Adrenal gland (tissue), 12 donors: Measurements from ENCODE around the gene AVPR1B. TPM values are rescaled to one million over a fixed set of nuclear protein-coding genes. Genes with fewer than 3 reads are reported as not detected.

Experiments
- DNase-seq, 7 donors: peaks; one replicate each; pipeline ENCODE4 v3.0.0-alpha.2; 2019 to 2020
- H3K27ac ChIP-seq, 5 donors: fragments of 200-600 bp; sonication (generic) in 4 of 5; 1 replicate in 3 of 5; 2 replicates in 2 of 5; pipeline versions ENCODE4 v1.5.1 to v1.8.0; 2016 to 2020; ENCODE audit warnings: mild to moderate bottlenecking in 1 of 5
- H3K27me3 ChIP-seq: fragments of 200-600 bp; 2 replicates; pipeline ENCODE4 v1.8.0; 2021
- H3K36me3 ChIP-seq, 2 donors: fragments of 200-600 bp; replicated peaks in 1 of 2; 1 replicate in 1 of 2; 2 replicates in 1 of 2; pipeline versions ENCODE4 v1.5.1 to v1.8.0; 2018 to 2022
- H3K4me1 ChIP-seq, 2 donors: fragments of 200-600 bp; replicated peaks in 1 of 2; 1 replicate in 1 of 2; 2 replicates in 1 of 2; pipeline versions ENCODE4 v1.5.1 to v1.8.0; 2018 to 2021
- H3K4me3 ChIP-seq, 4 donors: fragments of 200-600 bp; sonication (generic) in 3 of 4; one replicate each; pipeline ENCODE4 v1.5.1; 2016 to 2018
- H3K9me3 ChIP-seq, 3 donors: fragments of 200-600 bp; sonication (generic) in 1 of 3; replicated peaks in 1 of 3; 1 replicate in 2 of 3; 2 replicates in 1 of 3; pipeline versions ENCODE4 v1.5.1 to v1.8.0; 2016 to 2021
- CTCF ChIP-seq, 6 experiments: fragments of 450-650 bp in 4 of 6; fragments of 200-600 bp in 2 of 6; sonication (generic) in 1 of 6; IDR thresholded peaks; 1 replicate in 5 of 6; 2 replicates in 1 of 6; pipeline versions ENCODE4 v1.5.1 to v1.8.0; 2016 to 2021; ENCODE audit warnings: antibody characterized with exemption in 6 of 6, mild to moderate bottlenecking in 2 of 6, moderate library complexity in 1 of 6
- POLR2A ChIP-seq, 2 donors: fragments of 450-650 bp; IDR thresholded peaks; one replicate each; pipeline ENCODE4 v1.6.1; 2017; ENCODE audit warnings: antibody characterized with exemption in 2 of 2, mild to moderate bottlenecking in 2 of 2, moderate library complexity in 1 of 2
- WGBS, 4 donors: extraction: QIAGEN DNeasy Blood & Tissue Kit in 2 of 4; methylation state at CpG; one replicate each; pipeline versions ENCODE4 v1.1.5 to v1.1.7; 2013 to 2017; 5-methylcytosine and 5-hydroxymethylcytosine counted together
- intact Hi-C, 2 donors: fragments of 100-400 bp; cut with DNase I; formaldehyde crosslinking; loops; one replicate each; pipeline versions ENCODE4 v1.14.1 to v1.15.0; 2022 to 2023
- polyA plus RNA-seq, 3 donors: library from polyadenylated mRNA; stranded (reverse); fragments of 200-250 nt in 2 of 3; fragments of 350-450 nt in 1 of 3; fragmentation: Illumina TruSeq in 1 of 3; extraction: RNeasy Lipid Tissue Mini Kit (QIAGEN cat#74804) in 1 of 3; gene quantifications; one replicate each; pipeline ENCODE4 v1.2.3, GENCODE V29; 2013 to 2014
- total RNA-seq, 9 donors: library from RNA; depleted of rRNA in 4 of 9; stranded (reverse); fragments of >200 nt in 4 of 9; fragments of 120-200 nt in 1 of 9; fragmentation: NEBNext Ultra II Directional in 1 of 9; extraction: Animal tissue kit (Norgen Biotek cat#: 25700) in 1 of 9; gene quantifications; one replicate each; pipeline versions ENCODE4 v1.1.0 to v1.2.4, GENCODE V29; 2013 to 2023
- donor health status: healthy with polysubstance abuse.
- donor health status: Bipolar disorder and iron deficiency.
- donor health status: DM: yes; HTN: yes; CAD: no.
- donor health status: DM: no; HTN: no; CAD: no.
- donor health status: DM: no; HTN: no; CAD: no.
- donor health status: DM: yes; HTN: yes; CAD: no.

Gene AVPR1B
- total and polyA plus RNA-seq, 12 donors, result not detected

- Histone ChIP-seq H3K4me3 (no peak overlapping the region), H3K9me3 (no peaks in the 10 kb centered on the region), H3K27ac (no peak overlapping the region), H3K27me3 (no peaks in the 10 kb centered on the region), H3K36me3 (no peaks in the 10 kb centered on the region), H3K4me1 (no peaks in the 10 kb centered on the region)
- intact Hi-C loops, result no loop called here
- no peak for DNase-seq
- TF ChIP-seq CTCF (IDR thresholded peaks at IDR 0.05) (no peak), POLR2A (IDR thresholded peaks at IDR 0.05) (no peak)
- WGBS, 4 donors, result 72 to 77% (median 74%) methylated on average over 9 of the region's 9 CpGs
Observed at GRCh38 chr1:206070627-206071304, 46.4 kb downstream of the AVPR1B start.

- H3K27ac ChIP-seq, result no peak overlapping the region
- no peaks in the 10 kb centered on the region for H3K4me1 ChIP-seq
- intact Hi-C loops, result no loop called here
- DNase-seq, result no peak
- no peaks in the 10 kb centered on the region for H3K36me3 ChIP-seq
- 17 to 46% (median 20%) methylated on average over 1 of the region's 1 CpG for WGBS, 4 donors
- no peaks in the 10 kb centered on the region for H3K27me3 ChIP-seq
- no peaks in the 10 kb centered on the region for H3K9me3 ChIP-seq
- TF ChIP-seq CTCF (IDR thresholded peaks at IDR 0.05), result no peak
- TF ChIP-seq POLR2A (IDR thresholded peaks at IDR 0.05), result no peak
- H3K4me3 ChIP-seq, result no peak overlapping the region
Observed at GRCh38 chr1:206068314-206068713, 48.9 kb downstream of the AVPR1B start.

GRCh38 chr1:206067486-206068227 lies 49.5 kb downstream of the AVPR1B start:
- Histone ChIP-seq H3K4me1 (no peaks in the 10 kb centered on the region), H3K9me3 (no peaks in the 10 kb centered on the region), H3K36me3 (no peaks in the 10 kb centered on the region), H3K4me3 (no peak overlapping the region), H3K27me3 (no peaks in the 10 kb centered on the region), H3K27ac (no peak overlapping the region)
- intact Hi-C loops, result no loop called here
- no peak for DNase-seq
- WGBS, 4 donors, result 61 to 74% (median 68%) methylated on average over 8 of the region's 8 CpGs
- TF ChIP-seq CTCF (IDR thresholded peaks at IDR 0.05) (no peak), POLR2A (IDR thresholded peaks at IDR 0.05) (no peak)

GRCh38 chr1:206066479-206067171 lies 50.6 kb downstream of the AVPR1B start:
- WGBS, 4 donors, result 75 to 90% (median 79%) methylated on average over 5 to 6 of the region's 6 CpGs
- Histone ChIP-seq H3K4me1 (no peaks in the 10 kb centered on the region), H3K27ac (no peak overlapping the region), H3K27me3 (no peaks in the 10 kb centered on the region), H3K9me3 (no peaks in the 10 kb centered on the region), H3K4me3 (no peak overlapping the region), H3K36me3 (no peaks in the 10 kb centered on the region)
- TF ChIP-seq CTCF (IDR thresholded peaks at IDR 0.05), result no peak
- TF ChIP-seq POLR2A (IDR thresholded peaks at IDR 0.05), result no peak
- intact Hi-C loops, result no loop called here
- no peak for DNase-seq
